Measurements from ENCODE around the gene SPCS3. TPM values are rescaled to one million over a fixed set of nuclear protein-coding genes. Genes with fewer than 3 reads are reported as not detected.
"Not testable (repeated sequence)": the region's sequence is repeated elsewhere in the genome, so short reads cannot be mapped to it uniquely, and the experiment has no call there.

SPCS3 gene
- 10 to 100 TPM; 20.6 to 39.6 (median 27.4) TPM for polyA plus RNA-seq

DNA sequence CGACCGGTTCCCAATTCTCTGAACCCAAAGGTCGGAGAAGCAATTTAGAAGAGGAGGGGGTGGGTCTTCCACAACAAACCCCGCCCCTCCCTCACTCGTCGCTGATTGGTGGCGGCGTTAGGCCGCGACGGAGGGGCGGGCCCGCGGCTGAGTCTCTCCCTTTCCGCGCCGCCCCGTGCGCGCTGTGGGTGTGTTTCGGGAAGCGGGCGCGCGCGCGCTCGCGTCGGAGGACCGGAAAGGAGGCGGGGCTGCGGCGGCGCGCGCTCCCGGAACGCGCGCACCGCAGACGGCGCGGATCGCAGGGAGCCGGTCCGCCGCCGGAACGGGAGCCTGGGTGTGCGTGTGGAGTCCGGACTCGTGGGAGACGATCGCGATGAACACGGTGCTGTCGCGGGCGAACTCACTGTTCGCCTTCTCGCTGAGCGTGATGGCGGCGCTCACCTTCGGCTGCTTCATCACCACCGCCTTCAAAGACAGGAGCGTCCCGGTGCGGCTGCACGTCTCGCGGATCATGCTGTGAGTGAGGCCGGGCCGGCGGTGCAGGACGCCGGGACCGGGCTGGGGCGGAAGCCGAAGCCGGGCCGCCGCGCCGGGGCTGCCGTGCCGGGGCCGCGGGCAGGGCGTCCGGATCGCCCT lies at the start of gene SPCS3:
SPCS3 (plus strand) TSS at position 263 of the 636 bp plus-strand sequence; CDS start at position 374, 111 bp downstream.
- WGBS, 3 donors: 0% methylated on average over 88 to 94 of the region's 94 CpGs
- H3K27ac ChIP-seq (ENCODE audit: low read depth, low read length): peak within 1 kb of the TSS; percentile 87

DNA sequence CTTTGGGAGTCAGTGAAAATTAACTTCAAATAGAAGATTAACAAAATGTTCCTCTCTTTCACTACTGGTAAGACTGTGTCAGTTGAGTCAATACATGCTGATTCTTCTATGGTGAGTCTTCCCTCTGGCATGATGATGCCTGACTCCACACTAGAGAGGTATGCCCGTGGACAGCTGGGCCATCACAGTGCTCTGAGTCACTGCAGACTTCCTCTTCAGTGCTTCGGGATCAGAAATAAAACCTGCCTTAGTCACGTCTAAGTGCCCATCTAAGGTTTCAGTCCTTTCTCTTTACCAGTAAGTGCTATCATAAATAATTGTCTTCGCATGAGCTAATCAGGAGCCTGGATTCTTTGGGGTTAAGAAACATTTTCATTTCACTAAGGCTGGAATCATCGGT lies 49.1 kb upstream of the SPCS3 start:
- no peak overlapping the region for H3K27ac ChIP-seq (ENCODE audit: low read depth, low read length)
- WGBS, 3 donors: 59 to 75% (median 66%) methylated on average over 5 of the region's 5 CpGs

DNA sequence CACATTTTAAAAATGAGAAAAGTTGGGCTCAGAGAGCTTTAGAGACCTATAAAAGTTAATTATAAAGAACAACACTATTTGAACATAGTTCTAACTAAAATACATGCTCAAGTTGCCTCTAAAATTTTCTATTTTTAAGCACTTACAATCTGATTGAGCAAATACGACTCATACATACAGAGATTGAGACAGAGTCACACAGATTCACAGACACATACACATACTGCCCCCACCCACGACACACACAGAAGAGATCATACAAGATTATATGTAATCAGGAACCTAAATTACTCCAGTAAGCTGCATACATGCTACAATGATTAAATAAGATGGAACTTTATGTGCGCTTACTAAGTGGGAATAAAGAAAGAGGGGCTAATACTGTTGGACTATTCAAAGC lies 48.0 kb upstream of the SPCS3 start:
- 80 to 88% (median 86%) methylated on average over 3 of the region's 3 CpGs for WGBS, 3 donors
- H3K27ac ChIP-seq (ENCODE audit: low read depth, low read length): no peak overlapping the region

DNA sequence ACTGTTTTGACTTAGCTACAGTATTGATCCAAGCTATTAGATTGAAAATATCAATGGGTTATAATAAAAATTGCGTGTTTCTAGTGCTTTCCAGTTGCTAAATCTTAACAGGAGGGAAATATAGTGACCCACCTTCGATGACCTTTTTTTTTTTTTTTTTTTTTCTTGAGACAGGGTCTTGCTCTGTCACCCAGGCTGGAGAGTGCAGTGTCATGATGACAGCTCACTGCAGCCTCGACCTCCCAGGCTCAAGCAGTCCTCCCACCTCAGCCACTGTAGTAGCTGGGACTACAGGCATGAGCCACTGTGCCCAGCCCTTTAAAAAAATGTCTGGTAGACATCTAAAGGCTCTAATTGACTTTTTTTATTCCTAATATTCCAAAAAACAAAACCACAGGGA lies 47.0 kb upstream of the SPCS3 start:
- no peak overlapping the region for H3K27ac ChIP-seq (ENCODE audit: low read depth, low read length)
- WGBS, 3 donors: 59 to 72% (median 66%) methylated on average over 3 of the region's 3 CpGs

DNA sequence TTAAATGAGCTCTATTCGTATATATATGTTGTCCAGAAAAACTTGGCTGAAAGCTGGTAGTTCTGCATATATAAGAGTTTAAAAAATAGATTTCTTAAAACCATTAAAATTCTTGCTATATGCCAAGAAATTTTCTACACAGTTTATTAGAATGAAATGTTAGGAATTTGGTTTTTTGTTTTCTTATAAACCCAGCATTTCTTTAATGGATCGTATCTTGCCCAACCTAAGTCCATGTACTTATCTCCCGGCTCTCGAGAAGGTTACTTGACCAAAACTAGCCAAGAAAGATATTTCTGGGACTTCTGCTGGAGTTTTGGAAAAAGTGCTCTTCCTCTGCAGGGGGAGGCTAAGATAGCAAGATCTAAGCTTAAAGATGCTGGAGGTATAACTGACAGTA lies 46.0 kb upstream of the SPCS3 start:
- H3K27ac ChIP-seq (ENCODE audit: low read depth, low read length): no peak overlapping the region
- WGBS, 3 donors: 72 to 85% (median 76%) methylated on average over 4 of the region's 4 CpGs

DNA sequence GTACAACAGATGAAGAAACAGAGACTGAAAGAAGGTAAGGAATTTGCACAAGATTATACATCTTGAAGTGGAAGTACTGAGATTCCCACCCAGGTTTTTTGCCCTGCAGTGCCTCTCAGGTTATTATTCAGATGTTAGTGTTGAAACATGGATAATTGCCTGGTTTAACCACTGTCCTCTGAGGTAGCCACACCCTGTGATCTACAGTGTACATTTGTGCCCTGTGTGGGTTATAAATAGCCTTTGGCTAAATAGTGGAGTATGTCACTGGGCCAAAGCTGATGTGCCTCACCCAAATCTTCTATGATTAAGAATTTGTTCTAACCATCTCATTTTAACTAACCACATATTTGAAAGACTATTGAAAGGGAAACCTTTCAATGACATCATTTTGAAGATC lies 45.3 kb upstream of the SPCS3 start:
- H3K27ac ChIP-seq (ENCODE audit: low read depth, low read length): no peak overlapping the region

DNA sequence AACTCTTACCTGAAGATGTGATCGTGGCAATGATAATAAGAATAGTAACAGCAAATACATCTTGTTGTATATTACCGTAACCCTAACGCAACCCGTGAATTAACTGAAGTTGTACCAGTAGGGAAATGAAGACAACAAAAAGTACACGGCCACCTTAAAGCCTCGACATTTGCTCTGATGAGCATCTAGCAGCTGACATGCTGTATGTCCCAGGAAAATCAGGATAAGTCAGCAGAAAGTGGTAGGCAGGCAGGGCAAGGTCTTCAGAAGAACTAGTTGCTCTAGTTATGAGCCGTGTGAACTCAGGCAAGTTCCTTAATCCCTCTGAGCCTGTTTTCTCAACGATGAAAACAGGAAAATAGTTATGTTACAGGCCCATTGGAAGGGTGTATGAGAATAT lies 43.1 kb upstream of the SPCS3 start:
- 69 to 85% (median 78%) methylated on average over 8 of the region's 8 CpGs for WGBS, 3 donors
- no peak overlapping the region for H3K27ac ChIP-seq (ENCODE audit: low read depth, low read length)

DNA sequence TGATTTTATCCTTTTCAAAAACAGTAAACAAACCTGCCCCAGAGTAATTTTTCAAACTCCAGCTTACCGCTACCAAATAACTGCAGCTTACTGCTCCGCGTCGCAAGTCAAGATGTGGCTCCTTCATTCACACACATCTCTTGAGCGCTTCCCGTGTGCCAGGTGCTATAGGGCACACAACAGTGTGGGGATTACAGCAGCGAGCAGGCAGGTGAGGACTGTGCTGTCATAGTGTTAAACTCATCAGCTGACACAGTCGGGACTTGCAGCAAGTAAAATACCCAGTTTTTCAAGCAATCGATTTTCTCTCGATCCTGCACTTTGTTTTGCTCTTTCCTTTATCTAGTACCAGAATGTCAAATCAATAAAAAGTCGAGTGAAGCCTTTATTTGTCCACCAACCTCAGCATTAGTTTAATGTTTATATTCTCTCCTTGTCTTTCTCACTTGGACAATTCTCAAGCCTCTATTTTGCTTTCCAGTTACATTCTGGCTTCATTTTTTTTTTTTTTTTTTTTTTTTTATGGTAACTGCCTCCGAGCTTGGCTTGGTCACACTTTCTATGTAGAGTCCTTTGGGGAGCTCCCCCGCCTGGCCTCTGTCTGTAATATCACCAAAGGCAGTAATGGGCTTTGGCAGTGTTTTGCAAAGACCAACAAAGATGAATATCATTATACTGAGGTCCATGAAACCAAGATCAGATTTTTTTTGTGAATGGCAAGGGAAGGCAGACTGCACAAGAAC lies 42.4 kb upstream of the SPCS3 start:
- WGBS, 3 donors: 25 to 67% (median 64%) methylated on average over 13 of the region's 13 CpGs
- no peak overlapping the region for H3K27ac ChIP-seq (ENCODE audit: low read depth, low read length)

DNA sequence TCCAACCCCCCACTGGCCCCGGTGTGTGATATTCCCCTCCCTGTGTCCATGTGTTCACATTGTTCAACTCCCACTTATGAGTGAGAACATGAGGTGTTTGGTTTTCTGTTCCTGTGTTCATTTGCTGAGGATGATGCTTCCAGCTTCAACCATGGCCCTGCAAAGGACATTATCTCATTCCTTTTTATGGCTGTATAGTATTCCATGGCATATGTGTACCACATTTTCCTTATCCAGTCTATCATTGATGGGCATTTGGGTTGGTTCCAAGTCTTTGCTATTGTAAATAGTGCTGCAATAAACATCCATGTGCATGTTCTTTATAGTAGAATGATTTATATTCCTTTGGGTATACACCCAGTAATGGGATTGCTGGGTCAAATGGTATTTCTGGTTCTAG lies 40.2 kb upstream of the SPCS3 start:
- H3K27ac ChIP-seq (ENCODE audit: low read depth, low read length): not testable (repeated sequence)
- WGBS, 3 donors: 93 to 97% (median 96%) methylated on average over 1 of the region's 1 CpG

DNA sequence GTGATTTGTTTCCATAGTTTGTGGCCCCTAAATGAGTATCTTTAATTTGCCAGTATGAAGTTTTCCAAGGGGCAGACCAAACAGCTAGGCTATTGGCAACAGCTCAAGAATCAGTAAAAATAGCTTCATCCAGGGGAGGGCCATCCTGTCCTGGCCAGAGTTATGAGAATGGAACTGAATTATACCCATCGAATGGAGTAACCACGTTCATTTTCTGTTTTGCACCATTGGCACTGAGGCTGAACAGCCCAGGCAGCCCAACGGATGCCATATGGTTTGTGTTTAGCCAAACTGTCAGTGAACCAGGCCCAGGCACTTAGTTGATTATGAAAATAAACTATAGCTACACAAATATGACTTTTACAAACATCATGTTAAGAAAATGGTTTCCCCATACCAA lies 33.0 kb upstream of the SPCS3 start:
- WGBS, 3 donors: 54 to 74% (median 61%) methylated on average over 3 of the region's 3 CpGs
- no peak overlapping the region for H3K27ac ChIP-seq (ENCODE audit: low read depth, low read length)

DNA sequence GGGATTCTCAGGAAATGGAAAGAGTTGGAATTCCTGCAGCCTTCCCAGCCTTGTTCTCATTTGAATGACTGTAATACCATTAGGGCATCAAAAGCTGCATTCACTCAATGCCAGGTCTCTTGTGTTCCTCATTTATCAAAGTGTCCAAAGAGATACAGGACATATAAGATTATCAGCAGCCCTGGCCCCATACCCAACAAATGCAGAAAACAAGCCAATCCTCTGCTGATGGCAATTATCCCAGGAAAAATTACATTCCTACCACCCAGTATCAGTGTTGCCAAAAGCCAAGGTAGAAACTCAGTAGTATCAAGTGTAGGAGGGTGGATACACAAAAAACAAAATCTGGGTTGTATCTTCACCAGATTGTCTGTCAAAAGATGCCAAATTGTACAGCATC lies 32.2 kb upstream of the SPCS3 start:
- H3K27ac ChIP-seq (ENCODE audit: low read depth, low read length): no peak overlapping the region

DNA sequence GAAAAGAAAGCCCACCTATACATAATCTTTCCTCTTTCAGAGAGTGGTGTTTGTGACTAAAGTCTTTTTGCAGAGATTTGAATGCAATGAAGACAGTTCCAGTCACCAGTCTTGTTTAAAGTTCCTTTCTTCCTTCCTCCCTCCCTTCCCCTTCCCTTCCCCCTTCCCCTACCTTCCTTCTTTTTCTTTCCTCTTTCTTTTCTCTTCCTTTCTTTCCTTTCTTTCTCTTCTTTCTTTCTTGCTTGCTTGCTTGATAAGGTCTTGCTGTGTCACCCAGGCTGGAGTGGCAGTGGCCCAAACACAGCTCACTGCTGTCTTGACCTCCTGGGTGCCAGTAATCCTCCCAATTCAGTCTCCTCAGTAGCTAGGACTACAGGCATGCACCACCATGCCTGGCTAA lies 31.7 kb upstream of the SPCS3 start:
- H3K27ac ChIP-seq (ENCODE audit: low read depth, low read length): no peak overlapping the region

DNA sequence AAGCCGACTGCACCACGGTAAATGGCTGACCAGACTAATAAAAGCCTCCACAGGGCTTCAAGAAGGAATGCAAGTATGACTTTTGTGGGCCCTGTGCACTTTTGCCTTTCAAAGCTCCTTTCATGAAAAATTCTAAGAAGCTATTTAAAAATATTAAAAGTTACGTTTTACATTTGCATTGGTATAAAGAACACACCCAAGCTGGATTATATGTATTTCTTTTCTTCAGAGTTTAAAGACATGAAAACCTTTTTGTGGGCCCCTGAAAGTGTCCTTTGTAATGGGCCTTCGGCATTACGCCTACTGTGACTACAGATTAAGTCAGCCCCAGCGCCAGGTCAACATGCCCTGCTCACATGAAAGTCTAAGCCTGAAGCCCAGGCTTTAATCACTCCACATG lies 30.2 kb upstream of the SPCS3 start:
- no peak overlapping the region for H3K27ac ChIP-seq (ENCODE audit: low read depth, low read length)
- 84 to 90% (median 89%) methylated on average over 6 of the region's 6 CpGs for WGBS, 3 donors

DNA sequence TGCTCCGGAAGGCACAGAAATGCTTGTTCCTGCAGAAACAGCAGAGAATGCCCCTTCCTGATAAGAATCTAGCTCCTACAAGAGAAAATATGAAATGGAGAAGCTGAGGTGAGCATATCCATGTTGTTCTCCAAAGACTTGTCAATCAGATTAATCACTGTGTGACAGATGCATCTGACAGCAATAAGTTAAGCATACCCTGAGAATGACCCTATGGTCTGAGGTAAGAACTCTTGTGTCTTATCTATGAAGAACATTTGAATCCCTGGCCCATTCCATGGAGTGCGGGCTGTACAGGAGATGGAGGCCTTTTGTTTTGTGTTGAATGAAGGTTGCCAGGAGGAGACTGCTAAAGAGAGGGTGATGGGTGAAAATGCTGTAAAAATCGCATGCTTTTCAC lies 29.2 kb upstream of the SPCS3 start:
- 88 to 93% (median 91%) methylated on average over 3 of the region's 3 CpGs for WGBS, 3 donors
- no peak overlapping the region for H3K27ac ChIP-seq (ENCODE audit: low read depth, low read length)

DNA sequence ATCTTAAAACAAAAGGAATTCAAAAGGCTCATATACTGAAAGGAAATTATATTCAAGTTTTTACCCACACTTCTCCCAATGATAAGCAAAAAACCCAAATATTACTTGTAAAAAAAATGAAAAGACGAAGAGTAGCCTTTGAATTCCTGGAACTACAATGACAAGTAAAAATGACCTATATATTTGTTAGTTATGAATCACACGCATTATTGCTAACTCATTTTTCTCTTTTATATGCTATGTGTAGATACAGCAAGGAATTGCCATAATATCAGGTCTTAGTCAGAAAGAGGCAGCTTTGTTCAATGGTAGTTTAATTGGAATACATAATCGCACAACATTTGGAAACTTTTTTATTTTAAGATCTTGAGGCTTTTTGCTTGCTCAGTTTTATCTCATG lies 28.0 kb upstream of the SPCS3 start:
- WGBS, 3 donors: 81 to 91% (median 82%) methylated on average over 3 of the region's 3 CpGs
- no peak overlapping the region for H3K27ac ChIP-seq (ENCODE audit: low read depth, low read length)

DNA sequence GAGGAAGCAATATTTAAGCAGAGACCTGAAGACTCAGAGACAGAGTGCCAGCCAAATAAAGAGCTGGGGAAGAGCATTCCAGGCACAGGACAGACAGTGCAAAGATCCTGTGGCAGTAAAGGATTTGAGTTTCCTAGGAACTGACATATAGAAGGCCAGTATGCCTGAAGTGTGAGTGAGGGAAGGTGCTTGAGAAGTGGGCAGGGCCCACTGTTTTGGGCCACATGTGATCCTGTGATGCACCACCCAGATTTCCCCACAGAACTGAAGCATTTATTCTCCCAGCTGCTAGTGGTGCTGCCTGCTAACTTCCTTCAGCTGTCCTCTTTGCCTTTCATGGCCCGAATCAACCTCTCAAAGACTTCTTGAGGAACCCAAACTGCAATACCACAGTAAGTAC lies 26.8 kb upstream of the SPCS3 start:
- WGBS, 3 donors: 83 to 96% (median 86%) methylated on average over 1 of the region's 1 CpG

DNA sequence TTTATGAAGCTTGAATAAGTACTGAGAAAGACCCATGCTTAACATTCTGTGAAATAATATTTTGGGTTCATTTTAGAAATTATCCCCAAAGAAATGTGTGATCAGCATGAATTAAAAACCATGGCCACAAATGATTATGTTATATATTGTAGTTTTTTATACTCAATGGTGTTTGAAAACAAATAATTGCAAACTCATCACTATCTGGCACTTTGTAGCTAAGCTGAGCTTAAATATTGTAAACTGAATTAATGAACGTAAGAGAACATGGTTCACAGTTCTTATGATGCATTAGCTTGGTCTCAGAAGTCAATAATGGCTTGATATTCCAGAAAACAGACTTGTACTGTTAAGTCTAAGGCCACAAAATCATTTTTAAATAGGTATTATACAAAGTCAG lies 26.1 kb upstream of the SPCS3 start:
- WGBS, 3 donors: 81 to 90% (median 83%) methylated on average over 1 of the region's 1 CpG
- no peak overlapping the region for H3K27ac ChIP-seq (ENCODE audit: low read depth, low read length)

More for the DNA sequence above, 26.8 kb upstream of the SPCS3 start:
- no peak overlapping the region for H3K27ac ChIP-seq (ENCODE audit: low read depth, low read length)

DNA sequence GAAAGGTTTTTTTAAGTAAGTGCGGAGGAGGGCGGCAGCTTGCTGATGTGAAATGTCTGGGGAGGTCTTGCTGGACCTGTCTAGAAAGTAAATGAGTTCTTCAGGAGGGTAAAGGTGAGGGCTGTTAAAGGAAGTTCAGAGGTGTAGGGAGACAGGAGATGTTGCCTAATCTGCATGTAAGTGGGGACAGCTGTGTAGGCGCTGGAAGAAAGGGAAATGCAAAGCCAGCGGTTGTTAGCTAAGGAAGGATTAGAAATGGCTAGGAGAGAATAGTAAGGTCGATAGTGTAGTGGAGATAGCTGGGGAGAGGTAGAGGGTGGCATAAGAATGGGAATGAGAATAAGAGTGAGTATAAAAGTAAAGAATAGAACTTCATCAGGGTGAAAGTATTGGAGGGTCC lies 23.9 kb upstream of the SPCS3 start:
- H3K27ac ChIP-seq (ENCODE audit: low read depth, low read length): not testable (repeated sequence)
- 53 to 62% (median 58%) methylated on average over 5 of the region's 5 CpGs for WGBS, 3 donors

DNA sequence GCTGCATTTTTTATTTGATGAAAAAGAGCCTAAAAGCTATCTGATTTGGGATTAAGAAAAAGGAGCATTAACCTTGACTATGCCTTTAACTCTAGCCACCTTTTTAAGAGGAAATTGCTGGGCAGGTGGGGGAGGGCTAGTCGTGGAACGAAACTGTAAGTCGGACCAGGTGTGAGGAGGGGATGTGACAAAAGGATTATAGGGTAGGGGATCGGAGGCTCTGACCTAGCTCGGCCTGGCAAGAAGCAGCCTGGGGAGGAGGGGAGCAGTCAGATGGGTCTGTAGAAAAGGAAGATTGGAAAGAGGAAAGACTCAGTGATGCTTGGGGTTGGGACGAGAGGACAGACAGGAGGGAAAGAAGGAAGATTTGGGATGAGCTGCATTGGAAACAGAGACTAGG lies 21.1 kb upstream of the SPCS3 start:
- WGBS, 3 donors: 56 to 78% (median 77%) methylated on average over 6 of the region's 6 CpGs
- no peak overlapping the region for H3K27ac ChIP-seq (ENCODE audit: low read depth, low read length)

DNA sequence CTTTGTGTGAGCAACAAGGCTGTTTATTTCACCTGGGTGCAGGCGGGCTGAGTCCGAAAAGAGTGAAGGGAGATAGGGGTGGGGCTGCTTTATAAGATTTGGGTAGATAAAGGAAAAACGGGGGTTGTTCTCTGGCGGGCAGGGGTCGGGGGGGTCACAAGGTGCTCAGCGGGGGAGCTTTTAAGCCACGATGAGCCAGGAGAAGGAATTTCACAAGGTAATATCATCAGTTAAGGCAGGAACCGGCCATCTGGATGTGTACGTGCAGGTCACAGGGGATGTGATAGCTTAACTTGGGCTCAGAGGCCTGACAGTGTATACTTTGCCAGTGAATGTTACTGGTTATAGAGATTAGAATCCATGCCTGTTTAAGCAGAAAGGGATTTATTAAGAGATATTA lies 19.7 kb upstream of the SPCS3 start:
- no peak overlapping the region for H3K27ac ChIP-seq (ENCODE audit: low read depth, low read length)
- 79 to 88% (median 86%) methylated on average over 7 to 9 of the region's 9 CpGs for WGBS, 3 donors
